A673 (cell line): ENCODE data around the gene CSPG4.
"Not testable (repeated sequence)": the region's sequence is repeated elsewhere in the genome, so short reads cannot be mapped to it uniquely, and the experiment has no call there.

Experiments
- EZH2 ChIP-seq: fragments of 200-600 bp; sonication (generic); IDR thresholded peaks from 2 replicates; pipeline ENCODE4 v1.6.1; 2017; ENCODE audit warnings: borderline replicate concordance, low read depth, mild to moderate bottlenecking, mixed read lengths, antibody characterized with exemption, low read length; ENCODE audit not compliant: poor library complexity, severe bottlenecking
- TF ChIP-seq, protein P1 (sequence below): fragments of 300-800, 200-600 bp; sonication (generic); conservative IDR thresholded peaks from 2 replicates; pipeline ENCODE4 v1.5.1; 2017; ENCODE audit warnings: low read depth, mild to moderate bottlenecking, antibody characterized with exemption, low read length, moderate library complexity, mixed read lengths

DNA sequence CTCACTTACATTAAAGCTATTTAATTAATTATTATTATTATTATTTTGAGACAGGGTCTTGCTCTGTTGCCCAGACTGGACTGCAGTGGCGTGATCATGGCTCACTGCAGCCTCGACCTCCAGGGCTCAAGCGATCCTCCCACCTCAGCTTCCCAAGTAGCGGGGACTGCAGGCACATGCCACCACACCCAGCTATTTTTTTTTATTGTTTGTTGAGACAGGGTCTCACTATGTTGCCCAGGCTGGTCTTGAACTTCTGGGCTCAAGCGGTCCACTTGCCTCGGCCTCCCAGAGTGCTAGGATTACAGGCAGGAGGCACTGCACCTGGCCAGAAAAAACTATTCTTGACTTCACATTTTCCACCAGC, 34.3 kb downstream of the CSPG4 start:
- TF ChIP-seq, protein P1, sequence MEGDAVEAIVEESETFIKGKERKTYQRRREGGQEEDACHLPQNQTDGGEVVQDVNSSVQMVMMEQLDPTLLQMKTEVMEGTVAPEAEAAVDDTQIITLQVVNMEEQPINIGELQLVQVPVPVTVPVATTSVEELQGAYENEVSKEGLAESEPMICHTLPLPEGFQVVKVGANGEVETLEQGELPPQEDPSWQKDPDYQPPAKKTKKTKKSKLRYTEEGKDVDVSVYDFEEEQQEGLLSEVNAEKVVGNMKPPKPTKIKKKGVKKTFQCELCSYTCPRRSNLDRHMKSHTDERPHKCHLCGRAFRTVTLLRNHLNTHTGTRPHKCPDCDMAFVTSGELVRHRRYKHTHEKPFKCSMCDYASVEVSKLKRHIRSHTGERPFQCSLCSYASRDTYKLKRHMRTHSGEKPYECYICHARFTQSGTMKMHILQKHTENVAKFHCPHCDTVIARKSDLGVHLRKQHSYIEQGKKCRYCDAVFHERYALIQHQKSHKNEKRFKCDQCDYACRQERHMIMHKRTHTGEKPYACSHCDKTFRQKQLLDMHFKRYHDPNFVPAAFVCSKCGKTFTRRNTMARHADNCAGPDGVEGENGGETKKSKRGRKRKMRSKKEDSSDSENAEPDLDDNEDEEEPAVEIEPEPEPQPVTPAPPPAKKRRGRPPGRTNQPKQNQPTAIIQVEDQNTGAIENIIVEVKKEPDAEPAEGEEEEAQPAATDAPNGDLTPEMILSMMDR = not testable (repeated sequence)
- not testable (repeated sequence) for TF ChIP-seq EZH2
